ENCODE measurements around the gene NT5C3B. TPM values are rescaled to one million over a fixed set of nuclear protein-coding genes. Genes with fewer than 3 reads are reported as not detected.

The NT5C3B gene
- total and polyA plus RNA-seq, 4 donors = 15.3 to 32.0 (median 26.9) TPM

DNA sequence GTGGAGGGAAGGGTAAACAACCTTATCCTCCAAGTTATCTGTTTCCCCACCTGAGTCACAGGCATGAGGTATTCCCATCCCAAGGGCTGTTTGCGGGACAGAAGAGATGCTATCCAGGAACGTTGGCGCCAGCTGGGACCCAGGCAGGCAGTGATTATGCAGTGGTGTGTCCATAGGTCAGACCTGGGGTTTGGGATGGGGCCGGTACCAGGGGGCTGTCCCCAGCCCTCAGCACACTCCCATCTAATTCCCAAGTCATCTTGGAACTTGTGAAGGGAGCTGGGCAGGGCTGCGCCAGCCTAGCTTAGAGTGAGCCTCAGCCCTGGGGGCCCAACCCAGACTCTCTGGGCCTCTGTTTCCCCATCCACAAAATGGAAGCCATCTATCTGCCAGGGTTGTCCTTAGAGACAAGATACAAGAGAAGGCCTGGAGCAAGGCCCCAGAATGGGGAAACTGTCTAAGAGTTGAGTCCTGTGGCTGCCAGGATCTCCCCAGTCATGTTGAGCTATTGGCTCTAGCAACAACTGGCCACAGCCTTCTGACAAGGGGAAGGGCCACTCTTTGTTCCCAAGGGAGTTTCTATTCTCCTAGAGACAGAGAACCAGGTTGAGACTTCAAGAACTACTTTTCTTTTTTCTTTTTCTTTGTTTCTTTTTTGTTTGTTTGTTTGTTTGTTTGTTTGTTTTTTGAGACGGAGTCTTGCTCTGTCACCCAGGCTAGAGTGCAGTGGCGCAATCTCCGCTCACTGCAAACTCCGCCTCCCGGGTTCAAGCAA lies 39.7 kb downstream of the NT5C3B start:
- DNase-seq (ENCODE audit: low spot score) = no peak
- no peak overlapping the region for H3K9ac ChIP-seq (ENCODE audit: low read depth in 1 of 2, low read length in 2 of 2)
- TF ChIP-seq GABPA (IDR thresholded peaks at IDR 0.05 in 1 of 2, conservative IDR thresholded peaks at IDR 0.05 in 1 of 2) (no peak), HNF4G (IDR thresholded peaks at IDR 0.05) (no peak), JUND (IDR thresholded peaks at IDR 0.05) (no peak)
- TF ChIP-seq, protein P1, sequence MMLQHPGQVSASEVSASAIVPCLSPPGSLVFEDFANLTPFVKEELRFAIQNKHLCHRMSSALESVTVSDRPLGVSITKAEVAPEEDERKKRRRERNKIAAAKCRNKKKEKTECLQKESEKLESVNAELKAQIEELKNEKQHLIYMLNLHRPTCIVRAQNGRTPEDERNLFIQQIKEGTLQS (IDR thresholded peaks at IDR 0.05) = no peak
- TF ChIP-seq, protein P2, sequence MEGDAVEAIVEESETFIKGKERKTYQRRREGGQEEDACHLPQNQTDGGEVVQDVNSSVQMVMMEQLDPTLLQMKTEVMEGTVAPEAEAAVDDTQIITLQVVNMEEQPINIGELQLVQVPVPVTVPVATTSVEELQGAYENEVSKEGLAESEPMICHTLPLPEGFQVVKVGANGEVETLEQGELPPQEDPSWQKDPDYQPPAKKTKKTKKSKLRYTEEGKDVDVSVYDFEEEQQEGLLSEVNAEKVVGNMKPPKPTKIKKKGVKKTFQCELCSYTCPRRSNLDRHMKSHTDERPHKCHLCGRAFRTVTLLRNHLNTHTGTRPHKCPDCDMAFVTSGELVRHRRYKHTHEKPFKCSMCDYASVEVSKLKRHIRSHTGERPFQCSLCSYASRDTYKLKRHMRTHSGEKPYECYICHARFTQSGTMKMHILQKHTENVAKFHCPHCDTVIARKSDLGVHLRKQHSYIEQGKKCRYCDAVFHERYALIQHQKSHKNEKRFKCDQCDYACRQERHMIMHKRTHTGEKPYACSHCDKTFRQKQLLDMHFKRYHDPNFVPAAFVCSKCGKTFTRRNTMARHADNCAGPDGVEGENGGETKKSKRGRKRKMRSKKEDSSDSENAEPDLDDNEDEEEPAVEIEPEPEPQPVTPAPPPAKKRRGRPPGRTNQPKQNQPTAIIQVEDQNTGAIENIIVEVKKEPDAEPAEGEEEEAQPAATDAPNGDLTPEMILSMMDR (IDR thresholded peaks at IDR 0.05; ENCODE audit: low read depth, low read length, missing input control) = no peak
- no peaks in the 10 kb centered on the region for H3K9me3 ChIP-seq (ENCODE audit: control insufficient read depth in 4 of 4, low read length in 3 of 4)
- WGBS = 90% methylated on average over 10 of the region's 10 CpGs
- H3K4me1 ChIP-seq (ENCODE audit: control insufficient read depth in 4 of 4, insufficient read depth in 4 of 4, low read length in 3 of 4) = peaks cover 0 to 7% (median 4%) of the 10 kb centered on the region in 4 donors
- no peak overlapping the region for H3K27ac ChIP-seq (ENCODE audit: low read depth in 1 of 2, low read length in 2 of 2)
- no peak overlapping the region for H3K4me3 ChIP-seq (ENCODE audit: low read depth in 1 of 3, low read length in 3 of 3)
- no peaks in the 10 kb centered on the region for H3K36me3 ChIP-seq (ENCODE audit: control insufficient read depth in 4 of 4, insufficient read depth in 3 of 4, low read depth in 1 of 4, low read length in 3 of 4)
- no peaks in the 10 kb centered on the region for H3K27me3 ChIP-seq (ENCODE audit: control insufficient read depth in 4 of 4, insufficient read depth in 4 of 4, low read length in 3 of 4)

DNA sequence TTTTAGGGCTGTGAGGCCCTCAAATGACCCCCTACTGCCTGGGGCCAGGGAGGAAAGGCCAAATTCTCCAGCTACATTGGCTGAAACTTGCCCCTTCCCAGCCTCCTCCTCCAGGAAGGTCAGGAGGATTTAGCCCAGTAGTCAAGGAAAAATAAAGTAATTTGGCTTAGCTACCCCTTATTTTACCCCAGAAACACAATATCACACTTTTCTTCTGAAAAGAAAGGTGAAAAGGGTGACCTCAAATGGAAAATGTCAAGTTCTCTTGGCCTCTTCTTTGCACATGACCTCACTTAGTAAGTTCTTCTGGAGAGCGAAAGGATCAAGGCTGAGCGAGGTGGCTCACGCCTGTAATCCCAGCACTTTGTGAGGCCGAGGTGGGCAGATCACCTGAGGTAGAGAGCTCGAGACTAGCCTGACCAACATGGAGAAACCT lies 41.5 kb downstream of the NT5C3B start:
- Histone ChIP-seq H3K27ac (ENCODE audit: low read depth in 1 of 2, low read length in 2 of 2) (no peak overlapping the region), H3K36me3 (ENCODE audit: control insufficient read depth in 4 of 4, insufficient read depth in 3 of 4, low read depth in 1 of 4, low read length in 3 of 4) (no peaks in the 10 kb centered on the region), H3K4me1 (ENCODE audit: control insufficient read depth in 4 of 4, insufficient read depth in 4 of 4, low read length in 3 of 4) (peaks cover 0 to 7% (median 0%) of the 10 kb centered on the region in 4 donors), H3K9me3 (ENCODE audit: control insufficient read depth in 4 of 4, low read length in 3 of 4) (no peaks in the 10 kb centered on the region), H3K27me3 (ENCODE audit: control insufficient read depth in 4 of 4, insufficient read depth in 4 of 4, low read length in 3 of 4) (no peaks in the 10 kb centered on the region), H3K9ac (ENCODE audit: low read depth in 1 of 2, low read length in 2 of 2) (no peak overlapping the region), H3K4me3 (ENCODE audit: low read depth in 1 of 3, low read length in 3 of 3) (no peak overlapping the region)
- DNase-seq (ENCODE audit: low spot score) = no peak
- 95% methylated on average over 5 of the region's 5 CpGs for WGBS
- TF ChIP-seq, protein P3, sequence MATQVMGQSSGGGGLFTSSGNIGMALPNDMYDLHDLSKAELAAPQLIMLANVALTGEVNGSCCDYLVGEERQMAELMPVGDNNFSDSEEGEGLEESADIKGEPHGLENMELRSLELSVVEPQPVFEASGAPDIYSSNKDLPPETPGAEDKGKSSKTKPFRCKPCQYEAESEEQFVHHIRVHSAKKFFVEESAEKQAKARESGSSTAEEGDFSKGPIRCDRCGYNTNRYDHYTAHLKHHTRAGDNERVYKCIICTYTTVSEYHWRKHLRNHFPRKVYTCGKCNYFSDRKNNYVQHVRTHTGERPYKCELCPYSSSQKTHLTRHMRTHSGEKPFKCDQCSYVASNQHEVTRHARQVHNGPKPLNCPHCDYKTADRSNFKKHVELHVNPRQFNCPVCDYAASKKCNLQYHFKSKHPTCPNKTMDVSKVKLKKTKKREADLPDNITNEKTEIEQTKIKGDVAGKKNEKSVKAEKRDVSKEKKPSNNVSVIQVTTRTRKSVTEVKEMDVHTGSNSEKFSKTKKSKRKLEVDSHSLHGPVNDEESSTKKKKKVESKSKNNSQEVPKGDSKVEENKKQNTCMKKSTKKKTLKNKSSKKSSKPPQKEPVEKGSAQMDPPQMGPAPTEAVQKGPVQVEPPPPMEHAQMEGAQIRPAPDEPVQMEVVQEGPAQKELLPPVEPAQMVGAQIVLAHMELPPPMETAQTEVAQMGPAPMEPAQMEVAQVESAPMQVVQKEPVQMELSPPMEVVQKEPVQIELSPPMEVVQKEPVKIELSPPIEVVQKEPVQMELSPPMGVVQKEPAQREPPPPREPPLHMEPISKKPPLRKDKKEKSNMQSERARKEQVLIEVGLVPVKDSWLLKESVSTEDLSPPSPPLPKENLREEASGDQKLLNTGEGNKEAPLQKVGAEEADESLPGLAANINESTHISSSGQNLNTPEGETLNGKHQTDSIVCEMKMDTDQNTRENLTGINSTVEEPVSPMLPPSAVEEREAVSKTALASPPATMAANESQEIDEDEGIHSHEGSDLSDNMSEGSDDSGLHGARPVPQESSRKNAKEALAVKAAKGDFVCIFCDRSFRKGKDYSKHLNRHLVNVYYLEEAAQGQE (IDR thresholded peaks at IDR 0.05) = no peak
- TF ChIP-seq NR2F2 (IDR thresholded peaks at IDR 0.05) (peak; percentile 85), RXRA (IDR thresholded peaks at IDR 0.05) (peak; percentile 50 to 52)

DNA sequence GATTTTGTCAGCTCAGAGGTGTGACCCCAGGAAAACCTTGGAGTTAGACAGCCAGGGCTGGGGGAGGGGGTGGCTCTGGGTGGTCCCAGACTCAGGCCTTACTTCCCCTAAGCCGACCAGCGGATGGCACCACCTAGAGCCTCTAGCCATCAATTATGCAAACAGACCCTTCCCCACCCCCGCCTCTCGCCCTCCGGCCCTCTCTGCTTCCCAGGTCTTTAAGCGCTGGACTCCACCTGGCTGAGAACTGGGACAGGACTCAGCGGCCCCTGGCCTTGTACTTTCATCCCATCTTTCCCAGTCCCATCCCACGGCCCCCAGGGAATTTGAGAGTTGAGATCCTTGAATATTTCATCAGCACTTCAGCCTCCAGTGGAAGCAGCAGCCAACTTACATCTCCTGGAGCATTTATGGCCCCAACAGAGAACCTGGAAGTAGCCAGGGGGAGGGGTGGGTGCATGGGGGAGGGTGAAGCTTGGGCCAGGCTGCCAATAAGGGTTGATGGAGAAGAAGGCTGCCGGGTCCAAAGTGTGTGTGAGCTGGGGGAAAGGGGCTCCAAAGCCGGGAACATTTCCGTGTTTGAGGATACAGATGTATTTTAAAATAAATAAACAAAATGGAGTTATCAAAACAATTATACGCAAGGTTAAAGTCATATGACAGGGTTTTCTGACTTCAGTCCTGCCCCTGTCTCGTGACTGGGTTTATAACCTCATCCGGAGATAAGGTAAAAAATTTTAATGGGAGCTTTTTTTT lies 42.1 kb downstream of the NT5C3B start:
- DNase-seq (ENCODE audit: low spot score) = no peak
- Histone ChIP-seq H3K9ac (ENCODE audit: low read depth in 1 of 2, low read length in 2 of 2) (no peak overlapping the region), H3K27me3 (ENCODE audit: control insufficient read depth in 4 of 4, insufficient read depth in 4 of 4, low read length in 3 of 4) (no peaks in the 10 kb centered on the region), H3K4me3 (ENCODE audit: low read depth in 1 of 3, low read length in 3 of 3) (no peak overlapping the region), H3K27ac (ENCODE audit: low read depth in 1 of 2, low read length in 2 of 2) (peak overlapping the region in 1 of 2 donors; percentile 3), H3K9me3 (ENCODE audit: control insufficient read depth in 4 of 4, low read length in 3 of 4) (no peaks in the 10 kb centered on the region), H3K36me3 (ENCODE audit: control insufficient read depth in 4 of 4, insufficient read depth in 3 of 4, low read depth in 1 of 4, low read length in 3 of 4) (no peaks in the 10 kb centered on the region), H3K4me1 (ENCODE audit: control insufficient read depth in 4 of 4, insufficient read depth in 4 of 4, low read length in 3 of 4) (peaks cover 0 to 7% (median 0%) of the 10 kb centered on the region in 4 donors)
- TF ChIP-seq, protein P2 (IDR thresholded peaks at IDR 0.05; ENCODE audit: low read depth, low read length, missing input control) = no peak
- no peak for TF ChIP-seq JUND (IDR thresholded peaks at IDR 0.05)
- no peak for TF ChIP-seq FOXA2 (IDR thresholded peaks at IDR 0.05)
- TF ChIP-seq, protein P1 (IDR thresholded peaks at IDR 0.05) = no peak
- no peak for TF ChIP-seq NR2F2 (IDR thresholded peaks at IDR 0.05)
- WGBS = 67% methylated on average over 14 of the region's 14 CpGs

Measured in liver (tissue), 9 donors.